GM19099 (cell line): ENCODE data around the gene HLA-DQB1.
A peak's percentile ranks its signal among the peaks of the same experiment; 100 is the strongest.

Experiments used
- POLR2A ChIP-seq: IDR thresholded peaks from 3 replicates; pipeline ENCODE4 v1.6.1; 2011; ENCODE audit warnings: low read depth; ENCODE audit not compliant: insufficient read length; ENCODE audit errors: extremely low read depth

The HLA-DQB1 gene

GRCh38 chr6:32666420-32667300 is at the start of gene HLA-DQB1:
TSS of gene HLA-DQB1 (minus strand) at chr6:32666657. CDS start at chr6:32666607, 50 bp downstream.
- TF ChIP-seq POLR2A, result peak; percentile 70

GRCh38 chr6:32713241-32713640 is 46.8 kb upstream of the HLA-DQB1 start:
- TF ChIP-seq POLR2A, result no peak

- TF ChIP-seq POLR2A, result no peak
Measured at GRCh38 chr6:32709625-32710024, 43.2 kb upstream of the HLA-DQB1 start.

GRCh38 chr6:32703347-32703746 is 36.9 kb upstream of the HLA-DQB1 start:
- TF ChIP-seq POLR2A, result no peak

- TF ChIP-seq POLR2A, result no peak
Measured at GRCh38 chr6:32700391-32701040, 34.1 kb upstream of the HLA-DQB1 start.

- no peak for TF ChIP-seq POLR2A
Measured at GRCh38 chr6:32697031-32697430, 30.6 kb upstream of the HLA-DQB1 start.

- TF ChIP-seq POLR2A, result no peak
Measured at GRCh38 chr6:32692019-32692418, 25.6 kb upstream of the HLA-DQB1 start.

GRCh38 chr6:32689531-32690501 is 23.4 kb upstream of the HLA-DQB1 start:
- TF ChIP-seq POLR2A, result peak; percentile 43

GRCh38 chr6:32685603-32686002 is 19.1 kb upstream of the HLA-DQB1 start:
- TF ChIP-seq POLR2A, result no peak

GRCh38 chr6:32684246-32684645 is 17.8 kb upstream of the HLA-DQB1 start:
- TF ChIP-seq POLR2A, result no peak

- TF ChIP-seq POLR2A, result no peak
Measured at GRCh38 chr6:32680055-32680454, 13.6 kb upstream of the HLA-DQB1 start.

- TF ChIP-seq POLR2A, result no peak
Measured at GRCh38 chr6:32679492-32679891, 13.0 kb upstream of the HLA-DQB1 start.

GRCh38 chr6:32669893-32670292 is 3.4 kb upstream of the HLA-DQB1 start:
- TF ChIP-seq POLR2A, result no peak

GRCh38 chr6:32669240-32669639 is 2.8 kb upstream of the HLA-DQB1 start:
- TF ChIP-seq POLR2A, result no peak

- TF ChIP-seq POLR2A, result peak; percentile 57
Measured at GRCh38 chr6:32668226-32668747, 1.8 kb upstream of the HLA-DQB1 start.
